Glomerular visceral epithelial cell (primary cell): Measurements from ENCODE around the gene ACER3.

Source experiments
- DNase-seq: peaks from one replicate; pipeline ENCODE4 v3.0.0-alpha.2; 2016; ENCODE audit errors: extremely low spot score

Gene ACER3

DNA sequence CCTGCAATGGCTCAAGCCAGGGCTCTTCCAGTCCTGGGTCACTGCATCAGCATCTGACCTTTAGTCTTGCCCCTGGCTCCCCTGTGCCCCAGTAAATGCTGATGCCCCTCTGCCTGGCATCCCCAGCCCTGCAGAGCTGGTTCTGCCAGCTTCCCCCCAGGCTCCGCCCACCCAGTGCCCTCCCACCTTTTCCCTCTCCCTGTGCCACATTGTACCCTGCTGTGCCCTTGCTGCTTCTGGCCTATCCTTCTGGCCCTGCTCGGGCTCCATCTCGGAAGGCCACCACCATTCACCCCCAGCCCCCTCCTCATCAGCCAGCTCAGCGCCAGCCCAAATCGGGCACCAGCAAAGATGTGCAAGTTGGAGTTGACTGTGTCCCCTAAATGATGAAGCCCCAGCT lies 213.5 kb downstream of the ACER3 start:
- DNase-seq: no peak

GRCh38 chr11:77074626-77075221 lies 214.0 kb downstream of the ACER3 start:
- DNase-seq: no peak

GRCh38 chr11:77075425-77075905 lies 214.7 kb downstream of the ACER3 start:
- no peak for DNase-seq
